IgD-negative memory B cell (primary cell): ENCODE results near the gene ZAR1. TPM values are rescaled to one million over a fixed set of nuclear protein-coding genes. Genes with fewer than 3 reads are reported as not detected.

Source experiments
- H3K27ac Mint-ChIP-seq, 3 donors: one replicate each; pipeline ENCODE4 v1.8.0; 2020 to 2022; ENCODE audit warnings: mild to moderate bottlenecking in 3 of 3, mixed read lengths in 3 of 3, moderate library complexity in 1 of 3
- H3K27me3 Mint-ChIP-seq: one replicate; pipeline ENCODE4 v1.8.0; 2021; ENCODE audit warnings: mixed read lengths
- H3K36me3 Mint-ChIP-seq: one replicate; pipeline ENCODE4 v1.8.0; 2020; ENCODE audit warnings: mild to moderate bottlenecking, mixed read lengths
- H3K4me1 Mint-ChIP-seq, 3 donors: one replicate each; pipeline ENCODE4 v1.8.0; 2020 to 2022; ENCODE audit warnings: mixed read lengths in 3 of 3, mild to moderate bottlenecking in 1 of 3
- H3K4me3 Mint-ChIP-seq, 4 donors: one replicate each; pipeline ENCODE4 v1.8.0; 2020 to 2022; ENCODE audit warnings: mild to moderate bottlenecking in 4 of 4, mixed read lengths in 4 of 4, moderate library complexity in 3 of 4
- H3K9me3 Mint-ChIP-seq, 3 donors: one replicate each; pipeline ENCODE4 v1.8.0; 2020 to 2021; ENCODE audit warnings: mixed read lengths in 3 of 3, mild to moderate bottlenecking in 1 of 3
- polyA plus RNA-seq: library from polyadenylated mRNA; unstranded; fragments of 300-500 nt; fragmentation: Illumina TruSeq; gene quantifications from one replicate; pipeline ENCODE4 v1.2.3, GENCODE V29; 2021

The ZAR1 gene
- polyA plus RNA-seq, 1 donor from 2014 or later, result not detected

DNA sequence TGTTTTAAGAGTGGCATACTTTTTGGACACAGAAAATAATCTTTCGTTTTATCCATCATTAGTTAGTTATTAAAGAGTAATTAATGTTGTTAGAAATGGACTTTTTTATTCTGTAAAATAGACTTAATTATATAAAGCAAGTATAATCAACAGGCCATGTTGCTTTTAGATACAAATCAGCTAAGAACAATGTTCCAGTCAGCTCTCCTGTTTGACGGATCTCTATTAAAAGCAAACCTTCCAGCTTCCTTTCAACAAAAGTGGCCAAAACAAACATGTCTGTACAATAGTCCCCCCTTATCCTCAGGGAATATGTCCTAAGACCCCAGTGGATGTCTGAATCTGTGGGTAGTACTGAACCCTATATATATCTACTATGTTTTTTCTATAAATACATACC lies 11.8 kb upstream of the ZAR1 start:
- no peak overlapping the region for H3K27ac Mint-ChIP-seq
- no peaks in the 10 kb centered on the region for H3K9me3 Mint-ChIP-seq
- no peak overlapping the region for H3K4me3 Mint-ChIP-seq
- peaks cover 24% of the 10 kb centered on the region for H3K27me3 Mint-ChIP-seq
- H3K36me3 Mint-ChIP-seq, result peaks cover 2% of the 10 kb centered on the region
- peaks cover 0 to 4% (median 2%) of the 10 kb centered on the region in 3 donors for H3K4me1 Mint-ChIP-seq

DNA sequence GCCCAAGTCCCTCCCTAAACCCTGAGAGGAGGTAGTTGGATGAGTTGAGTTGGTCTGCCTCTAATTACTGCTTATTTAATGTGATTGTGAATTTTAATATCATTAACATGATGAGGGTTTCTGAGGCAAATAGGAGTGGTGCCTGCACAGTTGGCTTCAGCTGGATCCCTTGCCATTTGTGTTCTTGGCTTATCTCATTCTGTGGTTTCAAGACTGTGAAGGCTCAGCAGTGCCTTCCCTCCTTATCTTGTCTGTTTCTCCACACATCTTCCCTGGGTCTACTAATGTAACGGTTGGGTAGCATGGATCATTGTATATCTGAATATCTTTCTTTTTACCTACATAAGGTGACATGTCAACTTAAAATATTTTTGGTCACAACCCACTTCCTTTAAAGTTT lies 8.5 kb upstream of the ZAR1 start:
- Mint-ChIP-seq H3K4me3 (no peak overlapping the region), H3K9me3 (no peaks in the 10 kb centered on the region), H3K27me3 (peaks cover 40% of the 10 kb centered on the region), H3K27ac (no peak overlapping the region), H3K36me3 (peaks cover 2% of the 10 kb centered on the region), H3K4me1 (peaks cover 0 to 14% (median 11%) of the 10 kb centered on the region in 3 donors)

DNA sequence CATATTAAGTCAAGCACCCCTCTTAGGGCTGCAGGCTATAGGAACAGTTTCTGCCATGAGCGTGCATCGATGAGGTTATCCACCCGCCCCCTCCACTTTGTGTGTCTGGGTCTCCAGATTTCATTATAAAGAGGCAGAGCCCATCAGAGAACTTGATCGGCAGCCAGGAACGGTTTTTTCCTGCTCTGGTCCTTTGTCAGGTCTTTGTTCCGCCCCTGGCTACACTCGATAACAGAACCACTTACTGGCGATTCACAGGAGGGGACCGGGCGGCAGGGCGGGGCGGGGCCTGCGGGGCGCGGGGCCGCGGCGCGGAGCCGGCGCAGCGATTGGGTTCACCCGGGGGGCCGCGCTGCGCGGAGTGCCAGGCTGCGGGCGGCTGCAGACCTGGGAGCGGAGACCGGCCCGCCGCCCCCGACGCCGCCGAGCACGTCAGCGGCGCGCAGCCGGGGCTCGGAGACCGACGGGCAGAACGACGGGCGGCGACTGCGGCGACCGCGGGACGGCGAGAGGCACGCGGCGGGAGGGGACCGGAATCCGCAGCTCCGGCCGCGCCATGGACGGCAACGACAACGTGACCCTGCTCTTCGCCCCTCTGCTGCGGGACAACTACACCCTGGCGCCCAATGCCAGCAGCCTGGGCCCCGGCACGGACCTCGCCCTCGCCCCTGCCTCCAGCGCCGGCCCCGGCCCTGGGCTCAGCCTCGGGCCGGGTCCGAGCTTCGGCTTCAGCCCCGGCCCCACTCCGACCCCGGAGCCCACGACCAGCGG lies 6.9 kb upstream of the ZAR1 start, which contains the start of gene SLC10A4:
Gene SLC10A4, plus strand, starts transcription at position 338 of the 771 bp plus-strand sequence. Its CDS starts 219 bp downstream, at position 557.
- H3K27ac Mint-ChIP-seq, result no peak within 1 kb of the TSS
- peaks cover 50% of the 10 kb centered on the region for H3K27me3 Mint-ChIP-seq
- peaks cover 2% of the 10 kb centered on the region for H3K36me3 Mint-ChIP-seq
- peaks cover 3 to 14% (median 11%) of the 10 kb centered on the region in 3 donors for H3K4me1 Mint-ChIP-seq
- no peaks in the 10 kb centered on the region for H3K9me3 Mint-ChIP-seq
- peak within 1 kb of the TSS; percentile 25 to 90 (median 74) for H3K4me3 Mint-ChIP-seq

DNA sequence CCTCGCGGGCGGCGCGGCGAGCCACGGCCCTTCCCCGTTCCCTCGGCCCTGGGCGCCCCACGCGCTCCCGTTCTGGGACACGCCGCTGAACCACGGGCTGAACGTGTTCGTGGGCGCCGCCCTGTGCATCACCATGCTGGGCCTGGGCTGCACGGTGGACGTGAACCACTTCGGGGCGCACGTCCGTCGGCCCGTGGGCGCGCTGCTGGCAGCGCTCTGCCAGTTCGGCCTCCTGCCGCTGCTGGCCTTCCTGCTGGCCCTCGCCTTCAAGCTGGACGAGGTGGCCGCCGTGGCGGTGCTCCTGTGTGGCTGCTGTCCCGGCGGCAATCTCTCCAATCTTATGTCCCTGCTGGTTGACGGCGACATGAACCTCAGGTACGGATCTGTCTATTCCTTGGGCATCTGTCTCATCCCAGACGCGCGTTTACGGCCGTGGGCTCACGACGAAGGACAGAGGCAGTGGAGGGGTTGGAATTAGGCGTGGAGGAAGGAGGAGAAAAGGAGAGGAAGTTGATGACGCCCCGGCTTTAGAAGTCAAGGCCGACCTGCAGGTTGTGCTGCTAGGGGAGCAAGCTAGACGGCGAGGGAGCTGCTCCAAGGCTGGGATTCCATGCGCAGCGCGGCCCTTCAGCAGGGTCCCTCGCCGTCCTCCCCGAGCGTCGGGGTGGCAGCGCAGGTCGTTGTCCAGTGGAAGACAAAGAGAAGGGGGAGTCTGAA lies 6.1 kb upstream of the ZAR1 start:
- no peaks in the 10 kb centered on the region for H3K36me3 Mint-ChIP-seq
- H3K9me3 Mint-ChIP-seq, result no peaks in the 10 kb centered on the region
- no peak overlapping the region for H3K27ac Mint-ChIP-seq
- peaks cover 57% of the 10 kb centered on the region for H3K27me3 Mint-ChIP-seq
- peaks cover 3 to 14% (median 11%) of the 10 kb centered on the region in 3 donors for H3K4me1 Mint-ChIP-seq
- peak overlapping the region in 3 of 4 donors; percentile 18 to 90 (median 66) for H3K4me3 Mint-ChIP-seq

DNA sequence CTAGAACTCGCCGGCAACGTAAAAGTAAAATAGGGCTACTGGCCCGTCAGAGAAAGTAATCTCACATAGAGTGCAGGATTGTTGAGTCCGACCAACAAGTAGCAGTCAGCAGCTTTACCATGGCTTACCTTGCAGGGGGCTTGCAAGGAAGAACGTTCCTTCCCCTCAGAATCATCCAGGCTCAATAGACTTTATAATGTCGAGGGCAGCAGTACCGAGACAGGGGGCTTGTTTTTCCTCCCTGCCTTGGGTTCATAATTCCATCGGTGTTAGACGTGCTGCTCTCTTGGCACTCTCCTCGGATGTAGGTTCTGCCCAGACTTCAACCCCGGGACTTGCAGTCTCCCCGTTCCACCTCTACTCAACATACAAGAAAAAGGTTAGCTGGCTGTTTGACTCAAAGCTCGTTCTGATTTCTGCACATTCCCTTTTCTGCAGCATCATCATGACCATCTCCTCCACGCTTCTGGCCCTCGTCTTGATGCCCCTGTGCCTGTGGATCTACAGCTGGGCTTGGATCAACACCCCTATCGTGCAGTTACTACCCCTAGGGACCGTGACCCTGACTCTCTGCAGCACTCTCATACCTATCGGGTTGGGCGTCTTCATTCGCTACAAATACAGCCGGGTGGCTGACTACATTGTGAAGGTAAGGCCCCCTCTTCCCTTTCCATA lies 5.4 kb upstream of the ZAR1 start:
- Mint-ChIP-seq H3K27me3 (peaks cover 62% of the 10 kb centered on the region), H3K4me3 (peak overlapping the region in 3 of 4 donors; percentile 18 to 90 (median 66)), H3K27ac (no peak overlapping the region), H3K4me1 (peaks cover 3 to 14% (median 11%) of the 10 kb centered on the region in 3 donors), H3K36me3 (no peaks in the 10 kb centered on the region), H3K9me3 (no peaks in the 10 kb centered on the region)

DNA sequence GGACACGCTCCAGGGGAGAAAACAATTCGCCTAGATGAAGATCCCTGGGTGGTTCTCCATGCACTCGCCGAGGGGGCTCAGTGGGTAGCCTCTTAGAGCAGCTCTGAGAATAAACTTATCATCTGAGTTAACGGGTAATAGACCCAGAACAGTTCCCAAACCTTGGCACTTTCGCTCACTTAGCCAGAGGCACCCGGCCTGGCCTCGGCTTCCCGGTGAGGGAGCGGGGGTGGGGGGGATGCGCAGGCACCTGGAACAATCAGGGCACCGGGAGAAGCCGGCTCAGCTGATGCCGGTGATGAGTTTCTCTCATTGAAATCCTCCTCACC lies 405 bp upstream of the ZAR1 start:
- Mint-ChIP-seq H3K36me3 (no peaks in the 10 kb centered on the region), H3K4me3 (peak overlapping the region; percentile 5 to 68 (median 60)), H3K4me1 (peaks cover 3 to 4% (median 3%) of the 10 kb centered on the region in 3 donors), H3K27ac (no peak overlapping the region), H3K9me3 (no peaks in the 10 kb centered on the region), H3K27me3 (peaks cover 46% of the 10 kb centered on the region)

DNA sequence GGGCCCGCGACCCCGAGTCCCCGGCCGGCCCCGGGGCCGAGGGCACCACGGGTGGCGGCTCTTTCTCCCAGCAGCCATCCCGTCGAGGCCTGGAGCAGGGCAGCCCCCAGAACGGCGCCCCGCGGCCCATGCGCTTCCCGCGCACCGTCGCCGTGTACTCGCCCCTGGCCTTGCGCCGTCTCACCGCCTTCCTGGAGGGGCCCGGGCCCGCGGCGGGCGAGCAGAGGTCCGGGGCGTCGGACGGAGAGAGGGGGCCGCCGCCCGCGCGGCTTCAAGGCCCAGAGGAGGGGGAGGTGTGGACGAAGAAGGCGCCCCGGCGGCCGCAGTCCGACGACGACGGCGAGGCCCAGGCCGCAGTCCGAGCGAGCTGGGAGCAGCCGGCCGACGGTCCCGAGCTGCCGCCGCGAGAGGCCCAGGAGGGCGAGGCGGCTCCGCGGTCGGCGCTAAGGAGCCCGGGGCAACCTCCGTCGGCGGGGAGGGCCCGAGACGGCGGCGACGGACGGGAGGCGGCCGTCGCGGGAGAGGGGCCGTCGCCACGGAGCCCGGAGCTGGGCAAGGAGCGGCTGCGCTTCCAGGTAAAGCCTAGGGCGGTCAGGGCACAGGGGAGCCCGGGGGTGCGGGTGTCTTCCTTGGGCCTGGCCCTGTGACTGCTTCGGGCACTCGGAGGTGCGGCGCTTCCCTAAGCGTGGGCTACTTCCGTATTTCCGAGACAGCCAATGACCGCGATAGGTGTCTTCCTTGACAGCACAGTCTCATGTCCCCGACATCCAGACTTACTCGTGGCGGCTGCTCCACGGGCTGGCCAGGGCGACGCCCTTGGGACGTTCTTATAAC lies 845 bp downstream of the ZAR1 start:
- Mint-ChIP-seq H3K27ac (no peak overlapping the region), H3K9me3 (no peaks in the 10 kb centered on the region), H3K4me1 (peaks cover 0 to 3% (median 0%) of the 10 kb centered on the region in 3 donors), H3K36me3 (no peaks in the 10 kb centered on the region), H3K4me3 (peak overlapping the region in 1 of 4 donors; percentile 17), H3K27me3 (peaks cover 40% of the 10 kb centered on the region)

DNA sequence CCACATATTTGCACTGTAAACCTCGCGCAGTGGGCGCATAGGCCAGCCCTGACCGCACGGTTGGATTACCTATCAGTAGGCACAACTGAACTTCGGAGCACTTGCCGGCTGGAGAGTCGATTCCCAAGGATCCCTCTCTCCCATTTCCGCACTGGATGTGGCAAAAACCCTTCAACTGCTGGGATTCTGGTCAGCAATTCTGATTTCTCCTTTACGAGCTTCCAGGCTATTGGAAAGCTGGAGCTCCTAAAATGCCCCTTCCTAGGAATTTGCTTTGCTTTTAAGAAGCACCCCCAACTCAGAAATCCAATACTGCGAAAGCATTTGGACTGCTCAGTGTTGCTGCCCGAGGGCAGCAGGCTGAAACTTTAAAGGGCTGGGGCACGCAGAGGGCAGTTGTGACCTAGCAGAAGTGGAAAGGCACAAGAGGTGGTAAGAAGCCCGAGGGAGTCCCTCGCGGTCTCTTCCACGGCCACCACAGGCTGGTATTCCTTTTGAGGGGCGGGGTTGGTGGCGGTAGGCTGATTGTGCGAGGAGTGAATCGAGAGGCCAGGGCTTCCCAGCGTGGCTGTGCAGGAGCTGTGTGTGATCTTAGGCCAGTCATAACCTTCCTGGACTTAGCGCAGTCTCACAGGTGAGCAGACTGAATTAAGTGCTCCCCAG lies 1.6 kb downstream of the ZAR1 start:
- Mint-ChIP-seq H3K4me1 (peaks cover 0 to 3% (median 0%) of the 10 kb centered on the region in 3 donors), H3K36me3 (no peaks in the 10 kb centered on the region), H3K4me3 (peak overlapping the region in 2 of 4 donors; percentile 46 to 56), H3K9me3 (no peaks in the 10 kb centered on the region), H3K27ac (peak overlapping the region in 1 of 3 donors; percentile 31), H3K27me3 (peaks cover 40% of the 10 kb centered on the region)

DNA sequence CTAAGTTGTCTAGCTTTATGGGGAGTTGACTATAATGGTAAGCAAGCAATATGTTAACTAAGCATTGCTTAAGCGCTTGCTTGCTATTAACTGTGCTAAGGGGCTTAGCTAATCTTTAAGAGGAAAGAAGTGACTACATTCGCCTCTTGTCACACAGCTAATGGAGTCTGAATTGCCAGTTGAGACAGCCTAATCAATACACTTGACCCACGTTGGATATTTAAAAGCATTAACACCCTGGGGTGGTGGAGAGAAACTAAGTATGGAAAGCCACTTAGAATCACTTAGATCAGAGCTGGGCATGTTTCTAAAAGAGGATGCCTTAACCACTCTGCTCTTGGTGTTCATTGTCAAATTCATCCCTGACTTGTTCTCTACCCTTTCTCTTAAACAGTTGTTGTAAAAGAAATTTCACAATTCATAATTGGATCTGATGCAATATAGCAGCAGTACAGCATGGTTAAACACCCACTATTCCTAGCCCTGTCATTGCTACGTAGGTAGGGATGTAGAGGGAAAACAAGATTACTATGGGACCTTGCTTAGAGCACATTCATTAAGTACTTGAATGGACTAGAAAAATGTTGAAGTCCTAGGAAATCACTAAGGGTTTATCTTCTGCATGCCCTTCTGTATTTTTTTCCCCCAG lies 3.5 kb downstream of the ZAR1 start:
- Mint-ChIP-seq H3K36me3 (no peaks in the 10 kb centered on the region), H3K4me1 (no peaks in the 10 kb centered on the region), H3K27me3 (peaks cover 26% of the 10 kb centered on the region), H3K9me3 (no peaks in the 10 kb centered on the region), H3K4me3 (no peak overlapping the region), H3K27ac (peak overlapping the region in 1 of 3 donors; percentile 59)

DNA sequence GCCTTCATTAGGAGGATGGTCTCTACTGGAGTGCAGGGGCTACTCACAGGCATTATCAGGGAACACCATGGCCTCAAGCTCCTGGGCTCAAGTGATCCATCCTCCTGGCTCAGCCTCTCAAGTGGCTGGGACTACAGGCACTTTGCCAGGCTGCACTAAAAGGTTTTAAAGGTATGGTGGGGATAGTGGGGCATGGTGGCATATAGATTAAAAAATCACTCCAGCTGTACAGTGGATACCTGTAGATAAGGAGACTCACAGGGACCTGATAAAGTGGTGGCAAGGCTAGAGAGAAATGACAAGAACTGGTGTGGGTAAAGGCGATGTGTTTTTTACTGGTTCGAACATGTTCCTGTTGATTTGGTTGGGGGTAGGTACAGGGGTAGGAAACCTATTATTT lies 5.9 kb downstream of the ZAR1 start:
- Mint-ChIP-seq H3K9me3 (no peaks in the 10 kb centered on the region), H3K27me3 (peaks cover 15% of the 10 kb centered on the region), H3K36me3 (peaks cover 2% of the 10 kb centered on the region), H3K4me1 (no peaks in the 10 kb centered on the region), H3K4me3 (no peak overlapping the region), H3K27ac (no peak overlapping the region)

DNA sequence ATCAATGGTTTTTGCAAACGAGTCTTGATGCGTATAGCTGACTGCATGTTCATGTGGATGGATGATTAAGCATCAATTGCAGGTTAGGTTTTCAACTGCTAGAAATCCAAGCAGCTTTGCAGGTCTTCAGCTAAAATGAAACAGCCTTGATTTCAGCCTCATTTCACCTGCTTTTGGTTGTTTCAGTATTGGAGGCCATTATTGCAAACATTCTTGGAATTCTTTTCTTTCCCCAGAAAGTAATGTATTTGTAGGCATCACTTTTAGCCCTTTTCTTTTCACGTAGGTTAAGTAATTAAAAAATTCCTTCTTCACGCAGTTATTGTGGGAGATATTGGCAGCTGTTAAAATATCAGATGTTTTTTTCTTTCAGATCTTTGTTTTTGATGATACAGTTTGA lies 8.8 kb downstream of the ZAR1 start:
- H3K9me3 Mint-ChIP-seq, result no peaks in the 10 kb centered on the region
- H3K36me3 Mint-ChIP-seq, result peaks cover 2% of the 10 kb centered on the region
- no peak overlapping the region for H3K27ac Mint-ChIP-seq
- H3K4me3 Mint-ChIP-seq, result no peak overlapping the region
- H3K27me3 Mint-ChIP-seq, result no peaks in the 10 kb centered on the region
- no peaks in the 10 kb centered on the region for H3K4me1 Mint-ChIP-seq

DNA sequence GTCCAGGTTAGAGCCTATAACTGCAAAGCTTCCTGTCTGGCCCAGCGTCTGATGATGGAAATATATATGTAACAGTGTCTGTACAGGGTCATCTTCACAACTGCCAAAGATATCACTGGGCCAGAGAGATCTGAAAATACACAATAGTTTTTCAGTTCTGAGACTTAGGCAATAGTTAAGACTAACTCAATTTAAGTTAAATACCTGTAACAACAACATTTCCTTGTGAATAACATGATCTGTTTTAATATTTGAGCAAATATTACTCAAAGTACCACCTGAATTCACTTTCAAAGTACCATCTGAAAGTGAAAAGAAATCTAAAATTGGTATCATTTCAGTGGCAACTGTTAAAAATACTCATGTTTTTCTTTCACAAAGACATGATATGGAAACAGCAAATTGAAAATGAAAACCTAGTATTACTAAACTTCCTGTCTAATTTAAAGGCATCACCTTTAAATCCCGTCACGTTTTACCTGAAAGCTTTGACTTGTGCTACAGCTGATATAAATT lies 9.6 kb downstream of the ZAR1 start:
- H3K4me3 Mint-ChIP-seq, result no peak overlapping the region
- H3K4me1 Mint-ChIP-seq, result no peaks in the 10 kb centered on the region
- H3K36me3 Mint-ChIP-seq, result peaks cover 2% of the 10 kb centered on the region
- H3K27ac Mint-ChIP-seq, result no peak overlapping the region
- no peaks in the 10 kb centered on the region for H3K9me3 Mint-ChIP-seq
- no peaks in the 10 kb centered on the region for H3K27me3 Mint-ChIP-seq

DNA sequence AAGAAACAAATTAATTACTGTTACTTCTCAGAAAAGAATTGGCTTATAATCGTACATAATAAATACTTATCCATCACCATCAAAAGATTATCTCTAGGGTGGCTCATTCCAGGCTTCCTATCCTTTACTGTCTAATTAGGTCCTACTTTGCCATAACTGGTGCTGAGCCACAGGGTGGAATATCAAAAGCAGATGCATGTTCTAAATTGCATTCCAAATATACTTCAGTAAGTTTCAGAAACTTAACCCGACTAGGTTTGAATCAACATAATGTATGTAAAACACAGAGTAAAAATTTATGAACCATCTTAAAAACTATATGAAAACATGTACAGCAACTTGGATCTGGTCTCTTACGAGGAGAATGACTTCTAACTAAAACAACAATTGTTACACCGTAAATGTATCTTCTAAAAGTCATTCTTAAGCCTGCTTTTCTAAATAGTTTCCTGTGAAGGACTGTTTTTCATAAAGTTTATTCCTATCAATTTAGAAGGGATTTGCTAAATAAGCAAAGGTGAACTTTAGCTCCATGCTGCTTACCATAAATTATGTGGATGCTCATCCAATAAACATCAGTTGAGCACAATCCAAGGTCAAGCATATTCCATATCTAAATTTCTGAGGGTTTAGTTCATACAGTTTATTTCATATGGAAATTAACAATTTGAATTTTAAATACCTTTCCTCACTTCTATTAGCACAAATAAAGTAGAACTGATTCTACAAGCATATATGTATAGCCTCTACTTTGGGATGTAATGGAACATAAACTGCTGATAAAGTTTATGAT lies 13.4 kb downstream of the ZAR1 start:
- Mint-ChIP-seq H3K4me3 (no peak overlapping the region), H3K36me3 (peaks cover 4% of the 10 kb centered on the region), H3K4me1 (no peaks in the 10 kb centered on the region), H3K27me3 (no peaks in the 10 kb centered on the region), H3K27ac (no peak overlapping the region), H3K9me3 (no peaks in the 10 kb centered on the region)
